HepG2 (cell line): Measurements from ENCODE around the gene CXCR5. TPM values are rescaled to one million over a fixed set of nuclear protein-coding genes. Genes with fewer than 3 reads are reported as not detected.

Source experiments
- DMAP1 ChIP-seq: IDR thresholded peaks from 2 replicates; pipeline ENCODE4 v1.6.1; 2016
- IKZF4 ChIP-seq: sonication (generic); formaldehyde crosslinking; IDR thresholded peaks from 2 replicates; pipeline ENCODE4 v1.5.1; 2020; ENCODE audit warnings: borderline replicate concordance, mild to moderate bottlenecking, low read depth, missing genetic modification reagents; ENCODE audit errors: not compliant biosample characterization
- KDM5A ChIP-seq: fragments of 200-600 bp; sonication (generic); IDR thresholded peaks from 2 replicates; pipeline ENCODE4 v1.7.0; 2018; ENCODE audit warnings: antibody characterized with exemption, mild to moderate bottlenecking, low read length, borderline replicate concordance
- KDM6A ChIP-seq: IDR thresholded peaks from 2 replicates; pipeline ENCODE4 v1.6.1; 2016; ENCODE audit warnings: low read depth
- NAIF1 ChIP-seq: sonication (generic); formaldehyde crosslinking; IDR thresholded peaks from 2 replicates; pipeline ENCODE4 v1.5.0; 2020; ENCODE audit warnings: mild to moderate bottlenecking, missing genetic modification reagents, borderline replicate concordance
- RNF2 ChIP-seq: fragments of 450-650 bp; conservative IDR thresholded peaks from 2 replicates; pipeline ENCODE4 v1.6.1; 2016; ENCODE audit warnings: low read depth
- SALL2 ChIP-seq: sonication (generic); formaldehyde crosslinking; IDR thresholded peaks from 2 replicates; pipeline ENCODE4 v1.8.1; 2023; ENCODE audit warnings: mild to moderate bottlenecking, missing genetic modification reagents, inconsistent platforms
- SAP130 ChIP-seq: IDR thresholded peaks from 2 replicates; pipeline ENCODE4 v1.6.1; 2016; ENCODE audit warnings: low read depth
- SRY ChIP-seq: sonication (generic); formaldehyde crosslinking; IDR thresholded peaks from 2 replicates; pipeline ENCODE4 v1.8.0; 2022; ENCODE audit warnings: mild to moderate bottlenecking, missing genetic modification reagents
- ZKSCAN1 ChIP-seq: fragments of 150-350 bp; IDR thresholded peaks from 2 replicates; pipeline ENCODE4 v1.6.1; 2014; ENCODE audit warnings: low read length
- ZNF335 ChIP-seq: sonication (generic); formaldehyde crosslinking; IDR thresholded peaks from 2 replicates; pipeline ENCODE4 v1.4.0; 2020; ENCODE audit warnings: missing genetic modification reagents
- ZNF383 ChIP-seq: sonication (generic); formaldehyde crosslinking; IDR thresholded peaks from 2 replicates; pipeline ENCODE4 v1.4.0; 2020; ENCODE audit warnings: missing genetic modification reagents, mild to moderate bottlenecking, borderline replicate concordance
- ZNF430 ChIP-seq: sonication (generic); formaldehyde crosslinking; IDR thresholded peaks from 2 replicates; pipeline ENCODE4 v1.9.0; 2021; ENCODE audit warnings: mild to moderate bottlenecking, missing genetic modification reagents
- ZNF44 ChIP-seq: sonication (generic); formaldehyde crosslinking; IDR thresholded peaks from 2 replicates; pipeline ENCODE4 v1.5.1; 2020; ENCODE audit warnings: mild to moderate bottlenecking, missing genetic modification reagents
- ZNF460 ChIP-seq: sonication (generic); formaldehyde crosslinking; IDR thresholded peaks from 2 replicates; pipeline ENCODE4 v1.5.1; 2020; ENCODE audit warnings: missing genetic modification reagents, mild to moderate bottlenecking, borderline replicate concordance
- ZNF670 ChIP-seq: sonication (generic); formaldehyde crosslinking; IDR thresholded peaks from 2 replicates; pipeline ENCODE4 v1.8.0; 2022; ENCODE audit warnings: mild to moderate bottlenecking, missing genetic modification reagents, borderline replicate concordance
- ZNF672 ChIP-seq: sonication (generic); formaldehyde crosslinking; IDR thresholded peaks from 2 replicates; pipeline ENCODE4 v1.8.1; 2022; ENCODE audit warnings: missing genetic modification reagents
- polyA plus RNA-seq, 8 experiments: library from polyadenylated mRNA; depleted of rRNA in 3 of 8; stranded (reverse) in 7 of 8; unstranded in 1 of 8; fragments of >200 nt; fragmentation: Illumina TruSeq in 4 of 8; extraction: Trizol in 4 of 8; gene quantifications; 2 replicates each; pipeline versions ENCODE4 v1.2.1 to v1.2.3, GENCODE V29; 2011 to 2016; ENCODE audit warnings: low read depth in 4 of 8, missing spikeins in 1 of 8, mixed read lengths in 1 of 8; ENCODE audit not compliant: insufficient read depth in 1 of 8
- total RNA-seq, 5 experiments: library from RNA; depleted of rRNA; stranded (reverse); fragments of >200 nt; fragmentation: Illumina TruSeq; extraction: Trizol; gene quantifications; 2 replicates each; pipeline ENCODE4 v1.2.3, GENCODE V29; 2016; ENCODE audit warnings: low read depth in 1 of 5
- TF ChIP-seq, protein P1 (sequence below): sonication (generic); formaldehyde crosslinking; IDR thresholded peaks from 2 replicates; pipeline ENCODE4 v1.5.0; 2020; ENCODE audit warnings: missing genetic modification reagents
- TF ChIP-seq, protein P2 (sequence below): sonication (generic); formaldehyde crosslinking; IDR thresholded peaks from 2 replicates; pipeline ENCODE4 v1.5.0; 2020; ENCODE audit warnings: missing genetic modification reagents
- TF ChIP-seq, protein P3 (sequence below): sonication (generic); formaldehyde crosslinking; IDR thresholded peaks from 2 replicates; pipeline ENCODE4 v1.9.0; 2022; ENCODE audit warnings: low read depth, missing genetic modification reagents
- TF ChIP-seq, protein P4 (sequence below): sonication (generic); formaldehyde crosslinking; IDR thresholded peaks from 2 replicates; pipeline ENCODE4 v1.5.0; 2020; ENCODE audit warnings: mild to moderate bottlenecking, missing genetic modification reagents, borderline replicate concordance

Gene CXCR5
- total and polyA plus RNA-seq, 2 of the 13 experiments (the other 11 are each of a cell fraction or from before 2014, with no cell fraction given) = not detected

DNA sequence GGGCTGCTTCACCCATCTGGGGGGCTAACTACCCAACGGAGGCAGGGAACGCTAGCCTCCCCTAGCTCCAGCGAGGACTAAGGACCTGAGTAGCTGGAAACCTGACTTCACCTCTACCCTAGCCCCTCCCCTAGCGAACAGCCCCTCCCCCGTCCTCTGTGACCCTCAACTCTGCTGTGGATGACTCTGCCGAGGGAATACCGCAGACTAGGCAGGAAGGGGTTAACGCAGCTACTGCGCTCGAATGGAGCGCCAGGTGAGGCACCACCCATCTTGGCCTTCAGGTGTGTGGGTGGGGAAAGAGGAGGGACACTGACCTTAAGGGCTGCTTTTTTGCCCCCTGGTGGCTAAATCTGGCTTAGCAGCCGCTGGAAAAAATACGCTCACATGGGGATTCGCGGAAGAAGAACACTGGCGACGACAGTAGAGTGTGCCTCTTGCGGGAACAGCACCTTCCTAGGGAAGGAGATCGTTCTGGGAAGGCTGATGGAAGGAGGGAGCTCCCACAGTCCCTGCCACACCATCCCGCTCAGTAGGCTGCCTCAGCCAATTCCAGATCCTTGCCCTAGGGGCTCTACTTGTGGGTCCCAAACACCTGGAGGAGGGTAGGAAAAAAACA lies 46.5 kb downstream of the CXCR5 start (continued):
- TF ChIP-seq ZNF672 (CRISPR knock-in tag) (no peak), ZKSCAN1 (no peak), DMAP1 (CRISPR knock-in tag) (no peak), ZNF383 (CRISPR knock-in tag) (no peak), NAIF1 (no peak), SALL2 (CRISPR knock-in tag) (0 out of 2 replicates have a peak, but pooled peaks have one; percentile 34), ZNF335 (CRISPR knock-in tag) (no peak), KDM5A (no peak), ZNF44 (no peak), ZNF460 (no peak), SRY (CRISPR knock-in tag) (peak; percentile 23; the same call in 1 of the 2 replicates), KDM6A (CRISPR knock-in tag) (no peak), SAP130 (CRISPR knock-in tag) (peak; percentile 64), RNF2 (no peak), IKZF4 (CRISPR knock-in tag) (no peak), ZNF670 (CRISPR knock-in tag) (peak; percentile 64; the same call in 1 of the 2 replicates), ZNF430 (CRISPR knock-in tag) (no peak)
- TF ChIP-seq, protein P1, sequence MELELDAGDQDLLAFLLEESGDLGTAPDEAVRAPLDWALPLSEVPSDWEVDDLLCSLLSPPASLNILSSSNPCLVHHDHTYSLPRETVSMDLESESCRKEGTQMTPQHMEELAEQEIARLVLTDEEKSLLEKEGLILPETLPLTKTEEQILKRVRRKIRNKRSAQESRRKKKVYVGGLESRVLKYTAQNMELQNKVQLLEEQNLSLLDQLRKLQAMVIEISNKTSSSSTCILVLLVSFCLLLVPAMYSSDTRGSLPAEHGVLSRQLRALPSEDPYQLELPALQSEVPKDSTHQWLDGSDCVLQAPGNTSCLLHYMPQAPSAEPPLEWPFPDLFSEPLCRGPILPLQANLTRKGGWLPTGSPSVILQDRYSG (CRISPR knock-in tag) = no peak
- TF ChIP-seq, protein P2, sequence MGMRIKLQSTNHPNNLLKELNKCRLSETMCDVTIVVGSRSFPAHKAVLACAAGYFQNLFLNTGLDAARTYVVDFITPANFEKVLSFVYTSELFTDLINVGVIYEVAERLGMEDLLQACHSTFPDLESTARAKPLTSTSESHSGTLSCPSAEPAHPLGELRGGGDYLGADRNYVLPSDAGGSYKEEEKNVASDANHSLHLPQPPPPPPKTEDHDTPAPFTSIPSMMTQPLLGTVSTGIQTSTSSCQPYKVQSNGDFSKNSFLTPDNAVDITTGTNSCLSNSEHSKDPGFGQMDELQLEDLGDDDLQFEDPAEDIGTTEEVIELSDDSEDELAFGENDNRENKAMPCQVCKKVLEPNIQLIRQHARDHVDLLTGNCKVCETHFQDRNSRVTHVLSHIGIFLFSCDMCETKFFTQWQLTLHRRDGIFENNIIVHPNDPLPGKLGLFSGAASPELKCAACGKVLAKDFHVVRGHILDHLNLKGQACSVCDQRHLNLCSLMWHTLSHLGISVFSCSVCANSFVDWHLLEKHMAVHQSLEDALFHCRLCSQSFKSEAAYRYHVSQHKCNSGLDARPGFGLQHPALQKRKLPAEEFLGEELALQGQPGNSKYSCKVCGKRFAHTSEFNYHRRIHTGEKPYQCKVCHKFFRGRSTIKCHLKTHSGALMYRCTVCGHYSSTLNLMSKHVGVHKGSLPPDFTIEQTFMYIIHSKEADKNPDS (CRISPR knock-in tag) = no peak
- TF ChIP-seq, protein P3, sequence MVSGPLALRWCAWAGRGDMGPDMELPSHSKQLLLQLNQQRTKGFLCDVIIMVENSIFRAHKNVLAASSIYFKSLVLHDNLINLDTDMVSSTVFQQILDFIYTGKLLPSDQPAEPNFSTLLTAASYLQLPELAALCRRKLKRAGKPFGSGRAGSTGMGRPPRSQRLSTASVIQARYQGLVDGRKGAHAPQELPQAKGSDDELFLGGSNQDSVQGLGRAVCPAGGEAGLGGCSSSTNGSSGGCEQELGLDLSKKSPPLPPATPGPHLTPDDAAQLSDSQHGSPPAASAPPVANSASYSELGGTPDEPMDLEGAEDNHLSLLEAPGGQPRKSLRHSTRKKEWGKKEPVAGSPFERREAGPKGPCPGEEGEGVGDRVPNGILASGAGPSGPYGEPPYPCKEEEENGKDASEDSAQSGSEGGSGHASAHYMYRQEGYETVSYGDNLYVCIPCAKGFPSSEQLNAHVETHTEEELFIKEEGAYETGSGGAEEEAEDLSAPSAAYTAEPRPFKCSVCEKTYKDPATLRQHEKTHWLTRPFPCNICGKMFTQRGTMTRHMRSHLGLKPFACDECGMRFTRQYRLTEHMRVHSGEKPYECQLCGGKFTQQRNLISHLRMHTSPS (CRISPR knock-in tag) = no peak
- TF ChIP-seq, protein P4, sequence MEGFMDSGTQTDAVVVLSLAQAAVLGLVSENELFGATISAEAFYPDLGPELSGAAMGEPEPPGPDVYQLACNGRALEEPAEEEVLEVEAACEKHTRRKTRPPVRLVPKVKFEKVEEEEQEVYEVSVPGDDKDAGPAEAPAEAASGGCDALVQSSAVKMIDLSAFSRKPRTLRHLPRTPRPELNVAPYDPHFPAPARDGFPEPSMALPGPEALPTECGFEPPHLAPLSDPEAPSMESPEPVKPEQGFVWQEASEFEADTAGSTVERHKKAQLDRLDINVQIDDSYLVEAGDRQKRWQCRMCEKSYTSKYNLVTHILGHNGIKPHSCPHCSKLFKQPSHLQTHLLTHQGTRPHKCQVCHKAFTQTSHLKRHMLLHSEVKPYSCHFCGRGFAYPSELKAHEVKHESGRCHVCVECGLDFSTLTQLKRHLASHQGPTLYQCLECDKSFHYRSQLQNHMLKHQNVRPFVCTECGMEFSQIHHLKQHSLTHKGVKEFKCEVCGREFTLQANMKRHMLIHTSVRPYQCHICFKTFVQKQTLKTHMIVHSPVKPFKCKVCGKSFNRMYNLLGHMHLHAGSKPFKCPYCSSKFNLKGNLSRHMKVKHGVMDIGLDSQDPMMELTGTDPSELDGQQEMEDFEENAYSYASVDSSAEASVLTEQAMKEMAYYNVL = no peak
